GM18511 (cell line): Measurements from ENCODE around the gene EFCAB11.
A peak's percentile ranks its signal among the peaks of the same experiment; 100 is the strongest.

Experiments
- ATAC-seq: cut with Tn5 transposase; IDR thresholded peaks from one replicate; pipeline ENCODE4 v1.9.1; 2021; ENCODE audit warnings: mild to moderate bottlenecking, moderate library complexity; ENCODE audit not compliant: unreplicated experiment

The EFCAB11 gene

DNA sequence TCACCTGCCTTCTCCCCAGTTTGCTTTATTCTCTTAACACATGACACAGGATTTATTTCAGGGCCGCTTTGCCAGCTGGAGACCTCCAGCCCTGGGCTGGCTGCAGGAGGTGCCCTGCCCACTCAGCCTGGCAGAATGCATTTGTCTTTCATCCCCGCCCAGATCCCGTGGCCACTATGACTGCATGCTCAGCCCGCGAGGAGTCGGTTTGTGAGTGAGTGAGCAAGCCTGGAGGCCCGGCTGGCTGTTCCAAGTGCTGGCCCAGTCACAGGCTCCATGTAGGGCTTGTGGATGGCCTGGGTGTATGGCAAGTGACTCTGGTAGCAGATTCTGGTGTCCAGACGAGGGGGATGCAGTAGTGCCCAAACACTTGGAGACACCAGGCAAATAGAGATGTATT lies 3.3 kb upstream of the EFCAB11 start:
- no peak for ATAC-seq

DNA sequence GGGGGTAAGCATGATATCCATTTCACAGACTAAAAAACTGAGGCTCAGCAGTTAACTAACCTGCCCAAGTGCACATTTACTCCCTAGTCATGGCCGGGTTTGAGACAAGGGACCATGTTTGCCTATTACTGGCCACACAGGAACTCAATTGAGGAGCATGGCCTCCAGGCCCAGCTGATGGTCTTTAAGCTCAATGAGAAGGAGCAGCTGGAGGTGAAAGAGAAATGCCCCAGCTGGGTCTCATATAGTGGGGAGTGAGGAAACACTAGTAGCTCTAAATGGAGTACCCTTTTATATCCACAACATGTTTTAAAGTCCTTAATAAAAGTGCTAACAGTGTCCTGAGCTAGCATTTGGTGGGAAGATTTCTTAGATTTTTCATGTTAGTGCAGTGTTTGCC lies 2.8 kb upstream of the EFCAB11 start:
- ATAC-seq: no peak

DNA sequence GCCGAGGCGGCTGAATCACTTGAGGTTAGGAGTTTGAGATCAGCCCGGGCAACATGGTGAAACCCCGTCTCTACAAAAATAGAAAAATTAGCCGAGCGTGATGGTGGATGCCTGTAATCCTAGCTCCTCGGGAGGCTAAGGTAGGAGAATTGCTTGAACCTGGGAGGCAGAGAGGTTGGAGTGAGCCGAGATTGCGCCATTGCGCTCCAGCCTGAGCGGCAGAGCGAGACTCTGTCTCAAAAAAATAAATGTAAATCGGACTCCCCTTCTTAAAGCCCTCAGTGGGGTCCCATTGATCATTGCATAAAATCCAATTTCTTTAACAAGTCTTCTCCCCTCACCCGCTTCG lies 2.1 kb upstream of the EFCAB11 start:
- ATAC-seq: no peak

DNA sequence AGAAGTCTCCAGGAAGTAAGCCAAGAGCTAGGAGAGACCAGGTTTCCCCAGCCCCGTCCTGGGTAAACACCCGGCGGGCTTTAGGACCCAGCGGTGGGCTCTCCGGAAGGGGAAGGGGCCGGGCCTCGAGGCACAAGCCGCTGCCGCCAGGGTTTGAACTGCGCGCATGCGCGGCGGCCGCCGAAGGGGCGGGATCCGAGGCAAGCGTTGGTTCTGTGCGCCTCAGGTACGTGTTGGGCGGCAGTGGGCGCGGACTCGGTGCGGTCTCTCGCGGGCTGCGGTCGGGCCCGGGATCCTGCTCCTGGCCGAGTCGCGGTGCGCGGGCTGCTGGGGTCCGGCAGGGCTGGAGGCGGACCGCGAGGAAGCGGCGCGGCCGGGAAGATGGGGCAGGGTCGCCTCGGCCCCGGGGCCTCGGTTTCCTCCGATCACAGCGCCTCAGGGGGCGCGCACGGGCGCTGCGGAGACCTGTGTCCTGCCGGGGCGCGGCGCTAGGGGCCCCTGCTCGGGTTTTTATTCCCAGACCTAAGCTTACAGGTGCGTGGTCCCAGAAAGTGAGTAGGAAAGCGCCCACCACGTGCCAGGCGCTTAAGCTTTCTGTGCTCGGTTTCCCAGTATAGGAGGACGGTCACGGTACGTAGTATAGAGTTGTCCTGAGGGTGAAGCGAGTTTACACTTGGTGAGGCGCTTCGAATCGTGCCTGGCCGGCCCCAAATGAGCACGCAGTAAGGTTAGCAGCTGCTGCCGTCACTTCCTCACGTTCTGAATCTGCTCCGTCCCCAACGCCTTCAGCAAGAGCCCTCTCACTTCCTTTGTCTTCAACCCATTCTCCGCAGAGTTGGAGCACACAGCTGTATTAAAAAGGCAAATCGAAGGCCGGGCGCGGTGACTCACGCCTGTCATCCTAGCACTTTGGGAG lies 1.5 kb upstream of the EFCAB11 start, which contains the start of gene TDP1:
TDP1 (plus strand) TSS at position 183 of the 916 bp plus-strand sequence. CDS start 7,188 bp downstream, outside the sequence.
- ATAC-seq: peak; percentile 64

DNA sequence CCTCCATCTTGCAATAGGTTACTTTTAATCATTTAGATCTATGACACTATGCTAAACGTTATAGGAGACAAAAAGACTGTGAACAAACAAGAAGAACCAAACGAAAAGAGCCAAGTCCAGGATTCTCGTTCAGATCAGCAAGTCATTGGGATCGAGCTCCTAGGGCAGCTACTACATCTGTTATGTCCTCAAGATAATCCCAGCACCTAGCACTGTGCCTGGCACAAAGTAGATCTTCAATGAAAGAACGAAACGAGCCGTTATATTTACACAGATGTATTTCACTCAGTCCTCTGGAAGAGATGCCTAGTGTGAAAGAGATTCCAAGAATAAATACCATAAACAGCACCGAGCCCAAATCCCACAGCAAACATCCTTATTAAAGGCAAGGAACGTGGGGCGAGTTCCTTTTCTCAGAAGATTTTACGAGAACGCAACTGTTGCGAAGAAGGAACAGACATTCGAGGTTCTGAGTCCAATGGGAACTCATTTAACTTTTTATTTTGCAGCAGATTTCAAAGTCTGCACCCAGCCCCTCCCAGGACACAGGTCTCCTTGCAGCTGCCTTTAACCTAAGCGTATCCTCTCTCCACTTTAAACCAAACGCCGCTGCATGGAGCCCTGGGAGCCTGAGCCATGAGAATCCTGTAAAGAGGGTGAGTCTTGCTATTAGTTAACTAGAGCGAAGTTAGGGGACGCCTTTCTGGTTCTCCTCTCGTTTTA lies 653 bp upstream of the EFCAB11 start:
- peak; percentile 28 for ATAC-seq

DNA sequence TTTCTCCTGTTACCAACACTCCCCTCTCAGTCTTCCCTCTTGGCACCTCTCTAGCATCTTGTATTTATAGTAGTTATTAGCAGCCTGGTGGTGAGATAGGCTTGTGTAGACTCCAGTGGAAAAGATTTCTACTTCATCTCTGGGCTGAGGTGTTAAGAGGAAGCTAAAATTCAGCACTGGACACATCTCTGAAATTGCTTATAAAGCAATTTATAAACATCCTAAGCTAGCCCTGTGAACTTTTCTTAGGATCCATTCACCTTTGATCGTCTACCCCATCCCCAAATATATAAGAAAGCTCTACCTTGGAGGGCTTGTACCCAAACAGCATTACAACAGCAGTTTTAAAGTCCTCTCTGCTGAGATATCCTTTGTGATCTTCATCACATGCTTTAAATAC lies 928 bp downstream of the EFCAB11 start:
- no peak for ATAC-seq

DNA sequence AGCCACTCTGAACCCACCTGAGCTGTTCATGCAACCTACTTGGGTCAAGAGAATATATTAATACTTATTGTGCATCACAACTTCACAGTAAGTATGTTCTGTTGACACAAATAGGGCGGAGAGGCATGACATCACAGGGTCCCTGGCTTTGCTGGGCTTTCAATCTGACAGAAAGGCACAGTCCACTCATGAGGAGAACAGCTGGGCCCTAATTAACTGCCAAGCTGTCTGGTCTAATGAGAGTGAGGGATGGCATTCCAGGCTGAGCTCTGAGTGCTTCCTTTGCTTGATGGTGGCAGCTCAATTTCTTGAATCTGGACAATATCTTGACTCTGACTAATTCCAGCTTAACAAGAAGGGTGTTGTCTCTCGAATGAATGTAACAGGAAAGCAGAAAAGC lies 2.0 kb downstream of the EFCAB11 start:
- no peak for ATAC-seq

DNA sequence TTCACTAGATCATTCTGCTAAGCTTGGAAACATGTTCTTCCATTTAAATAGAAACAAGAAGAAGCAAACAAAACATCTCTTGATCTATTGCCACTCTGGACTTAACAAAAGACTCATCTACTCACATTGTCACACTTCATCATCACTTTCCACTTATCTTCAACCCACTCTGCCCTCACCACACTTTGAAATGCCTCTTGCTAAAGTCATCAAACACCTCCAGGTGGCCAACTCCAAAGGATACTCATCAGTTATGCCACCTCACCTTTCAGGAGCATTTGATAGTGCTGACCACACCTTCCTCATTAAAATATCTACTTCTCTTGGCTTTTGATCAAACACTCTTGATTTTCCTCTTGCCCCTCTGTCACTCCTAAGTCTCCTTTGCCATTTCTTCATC lies 7.2 kb downstream of the EFCAB11 start:
- no peak for ATAC-seq

DNA sequence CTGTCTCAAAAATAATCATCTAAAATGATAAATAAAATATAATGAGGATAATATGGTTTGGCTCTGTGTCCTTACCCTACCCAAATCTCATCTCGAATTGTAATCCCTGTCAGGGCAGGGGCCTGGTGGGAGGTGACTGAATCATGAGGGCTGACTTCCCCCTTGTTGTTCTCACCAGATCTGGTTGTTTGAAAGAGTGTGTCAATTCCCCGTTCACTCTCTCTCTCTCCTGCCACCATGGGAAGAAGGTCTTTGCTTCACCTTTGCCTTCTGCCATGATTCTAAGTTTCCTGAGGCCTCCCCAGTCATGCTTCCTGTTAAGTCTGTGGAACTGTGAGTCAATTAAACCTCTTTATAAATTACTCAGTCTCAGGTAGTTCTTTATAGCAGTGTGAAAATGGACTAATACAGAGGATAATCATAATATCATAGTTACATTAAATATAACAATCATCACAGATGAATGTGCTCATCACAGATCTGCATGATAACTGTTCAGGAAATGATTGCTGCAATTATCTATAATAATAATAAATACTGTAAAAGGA lies 12.6 kb downstream of the EFCAB11 start:
- ATAC-seq: no peak

DNA sequence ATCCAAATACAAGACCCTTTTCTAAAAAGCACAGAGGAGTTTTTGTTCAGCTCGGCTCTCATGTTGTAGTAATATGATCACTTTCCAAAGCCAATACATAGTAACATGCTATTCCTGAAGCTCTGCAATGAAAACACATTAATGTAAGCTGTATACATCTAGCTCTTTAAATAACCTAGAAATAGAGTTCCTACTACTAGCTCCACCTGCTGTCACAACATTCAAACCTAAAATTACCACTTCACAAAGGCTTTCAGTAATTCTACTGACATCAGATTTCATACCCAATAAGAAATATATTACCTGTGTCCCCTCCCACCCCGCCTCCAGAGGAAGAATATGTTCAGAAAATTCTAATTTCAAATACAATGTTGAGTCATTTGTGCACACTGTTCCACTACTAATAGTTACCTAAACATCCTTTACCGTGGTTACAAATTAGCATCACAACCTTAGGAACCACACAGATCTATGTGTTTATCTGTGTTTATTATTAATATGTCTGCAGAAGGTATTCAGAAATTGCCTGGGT lies 17.8 kb downstream of the EFCAB11 start:
- no peak for ATAC-seq

DNA sequence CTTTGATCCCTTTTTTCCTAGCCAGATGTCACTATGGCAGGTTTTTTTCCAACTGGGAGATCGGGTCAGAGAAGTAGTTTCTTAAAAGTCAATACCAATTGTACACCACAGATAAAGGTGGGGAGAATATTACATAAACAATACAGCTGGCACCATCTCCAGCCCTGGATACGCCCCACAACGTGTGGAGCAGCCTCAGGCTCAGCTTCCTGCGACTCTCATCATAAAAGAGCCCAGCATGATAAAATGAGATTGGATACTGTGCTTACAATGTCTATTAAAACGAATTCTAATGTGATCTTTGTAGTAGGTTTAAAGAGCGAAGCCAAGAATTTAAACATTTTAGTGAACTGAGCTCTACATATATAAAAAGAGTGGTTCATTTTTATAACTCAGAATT lies 21.5 kb downstream of the EFCAB11 start:
- no peak for ATAC-seq

DNA sequence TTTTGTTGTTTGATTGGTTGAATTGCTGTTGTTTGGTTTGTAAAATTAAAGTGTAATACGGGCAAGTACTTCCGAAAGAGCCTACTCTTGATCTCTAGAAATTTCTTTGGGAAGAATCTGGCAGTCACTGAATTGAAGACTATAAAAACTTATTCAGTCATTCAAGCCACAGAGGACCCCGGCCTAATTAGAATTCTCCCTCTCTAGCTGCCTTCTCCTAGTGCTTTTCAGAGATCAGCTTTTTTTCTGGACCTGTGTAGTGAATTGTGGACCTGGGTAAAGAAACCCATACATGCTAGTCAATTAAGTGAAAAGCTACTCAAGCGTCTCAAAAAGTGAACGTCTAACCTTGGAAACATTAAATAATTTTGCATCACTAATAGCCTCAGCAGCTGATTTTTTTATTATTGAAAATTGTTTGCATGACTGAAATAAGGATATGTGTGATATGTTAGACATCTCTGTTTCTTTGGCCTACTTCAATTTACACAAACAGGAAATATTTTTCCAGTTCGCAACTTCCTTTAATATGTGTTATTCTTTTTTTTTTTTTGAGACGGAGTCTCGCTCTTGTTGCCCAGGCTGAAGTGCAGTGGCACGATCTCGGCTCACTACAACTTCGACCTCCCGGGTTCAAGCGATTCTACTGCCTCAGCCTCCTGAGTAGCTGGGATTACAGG lies 27.2 kb downstream of the EFCAB11 start:
- ATAC-seq: no peak

DNA sequence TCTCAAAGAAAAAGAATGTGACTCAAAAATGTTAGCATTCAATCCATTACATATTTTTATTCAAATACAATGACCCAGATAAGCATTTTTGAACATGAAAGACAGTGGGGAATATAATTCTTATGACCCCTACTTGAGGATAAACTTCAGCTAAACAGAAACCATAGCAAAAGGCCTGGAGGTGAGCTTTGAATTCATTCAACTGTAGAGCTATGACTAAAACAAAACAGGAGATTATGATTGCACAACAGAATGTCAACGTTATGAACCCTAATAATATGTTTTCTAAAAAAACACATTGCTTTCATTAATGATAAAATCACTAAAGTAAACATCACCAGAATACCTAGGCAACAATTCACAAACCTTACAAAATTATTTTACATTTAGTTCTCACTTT lies 27.8 kb downstream of the EFCAB11 start:
- ATAC-seq: no peak

DNA sequence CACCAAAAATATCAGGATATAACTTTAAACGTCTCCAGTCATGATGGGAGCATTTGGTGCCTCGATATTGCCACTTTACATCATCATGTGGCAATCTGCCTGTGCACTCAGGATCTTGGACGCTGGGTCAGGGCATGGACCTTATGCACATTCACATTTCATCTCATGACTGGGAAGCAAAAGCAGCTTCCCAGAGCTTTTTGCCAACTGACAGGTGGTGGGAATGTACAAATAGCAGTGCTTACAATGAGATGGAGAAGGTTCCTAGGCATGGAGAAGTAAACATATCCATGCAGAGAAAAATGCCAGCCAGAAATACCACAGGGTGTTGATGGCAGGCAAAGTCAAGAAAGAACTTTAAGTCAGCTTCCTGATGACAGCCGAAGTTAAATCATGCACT lies 30.3 kb downstream of the EFCAB11 start:
- ATAC-seq: no peak

DNA sequence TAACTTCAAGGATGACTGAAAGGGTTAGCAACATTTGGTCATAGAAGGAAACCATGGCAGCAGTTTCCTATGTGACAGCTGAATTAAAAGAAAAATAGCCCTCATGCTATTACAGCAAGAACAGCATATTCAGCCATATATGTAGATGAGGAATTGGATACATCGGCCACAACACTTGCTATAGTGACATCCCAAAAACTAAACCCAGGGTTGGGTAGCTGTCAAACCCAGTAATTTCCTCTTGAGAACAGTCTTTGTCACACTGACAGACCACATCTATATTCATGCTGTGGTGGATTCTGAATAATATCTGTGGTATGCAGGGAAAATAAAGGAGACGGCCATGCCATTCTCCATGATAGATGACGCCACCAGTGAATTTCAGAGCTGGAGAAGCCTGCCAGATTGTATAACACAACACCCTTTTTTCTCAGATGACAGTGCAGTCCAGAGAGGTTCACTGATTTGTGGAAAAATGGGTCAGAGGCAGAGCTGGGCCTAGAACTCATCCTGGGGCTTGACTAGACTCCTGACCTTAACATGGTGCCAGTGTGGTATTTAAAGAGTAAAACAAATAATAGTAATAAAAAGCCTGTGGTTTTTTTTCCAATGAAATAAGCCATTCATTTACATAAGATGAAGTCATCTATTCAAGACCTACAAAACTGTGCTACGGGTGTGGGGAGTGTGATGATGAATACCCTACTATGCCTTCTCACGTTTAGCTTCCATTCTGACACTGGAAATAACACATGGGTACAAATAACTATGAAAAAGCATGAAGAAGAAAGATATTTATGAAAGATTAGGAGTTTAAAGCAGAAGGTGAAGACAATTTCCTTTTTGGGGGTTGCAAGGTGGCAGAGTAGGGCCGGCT lies 32.3 kb downstream of the EFCAB11 start:
- ATAC-seq: no peak

DNA sequence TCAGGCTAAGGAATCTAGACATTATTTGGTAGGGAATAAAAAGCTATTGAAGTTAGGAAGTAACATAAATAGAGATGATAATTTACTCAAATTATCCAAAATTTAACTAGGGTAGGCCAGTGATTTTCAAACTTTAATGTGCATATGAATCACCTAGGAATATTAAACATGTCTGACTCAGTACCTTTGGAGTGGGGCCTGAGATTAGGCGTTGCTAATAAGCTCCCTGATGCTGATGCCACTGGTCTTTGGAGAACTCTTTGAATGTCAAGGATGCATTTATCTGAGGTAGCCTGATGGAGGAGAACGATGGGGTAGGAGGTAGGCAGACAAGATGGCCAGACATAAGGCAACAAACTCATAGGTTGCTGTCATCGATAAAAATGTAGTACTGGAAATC lies 33.2 kb downstream of the EFCAB11 start:
- ATAC-seq: no peak

DNA sequence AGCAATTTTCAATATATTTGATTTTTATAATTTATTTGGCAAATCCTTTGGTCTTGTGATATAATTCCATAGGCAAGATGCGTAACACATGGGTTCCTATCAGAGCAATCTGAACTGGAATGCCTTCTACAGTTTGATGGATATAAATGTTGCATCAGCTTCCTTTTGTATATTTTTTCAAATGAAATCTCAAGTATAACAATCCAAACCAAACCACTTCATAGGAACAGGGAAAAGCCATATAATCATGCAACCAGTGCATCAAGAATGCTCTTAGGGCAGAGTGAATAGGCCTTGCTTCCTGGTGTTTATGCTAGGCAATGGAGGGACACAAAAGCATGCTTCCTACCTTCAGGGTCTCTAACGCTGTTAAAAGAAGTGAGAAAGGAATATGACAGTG lies 34.5 kb downstream of the EFCAB11 start:
- no peak for ATAC-seq

DNA sequence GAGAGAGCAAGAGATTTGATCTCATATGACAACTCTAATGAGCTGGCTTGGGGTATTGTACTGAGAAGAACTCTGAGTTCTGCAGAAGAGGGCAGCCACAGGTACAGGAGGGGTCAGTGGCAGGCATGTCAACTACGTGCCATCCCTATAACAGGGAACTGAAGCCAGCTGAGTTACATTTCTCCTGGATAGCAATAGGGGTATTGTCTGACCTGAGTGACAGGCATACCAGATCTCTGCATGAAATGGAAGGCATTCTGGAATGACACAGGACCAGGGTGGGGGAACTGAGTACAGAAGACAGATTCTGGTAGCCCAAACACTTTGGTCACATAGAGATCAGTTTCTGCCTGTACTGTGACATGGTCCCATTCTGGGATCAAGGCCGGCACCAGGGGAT lies 35.8 kb downstream of the EFCAB11 start:
- ATAC-seq: no peak

DNA sequence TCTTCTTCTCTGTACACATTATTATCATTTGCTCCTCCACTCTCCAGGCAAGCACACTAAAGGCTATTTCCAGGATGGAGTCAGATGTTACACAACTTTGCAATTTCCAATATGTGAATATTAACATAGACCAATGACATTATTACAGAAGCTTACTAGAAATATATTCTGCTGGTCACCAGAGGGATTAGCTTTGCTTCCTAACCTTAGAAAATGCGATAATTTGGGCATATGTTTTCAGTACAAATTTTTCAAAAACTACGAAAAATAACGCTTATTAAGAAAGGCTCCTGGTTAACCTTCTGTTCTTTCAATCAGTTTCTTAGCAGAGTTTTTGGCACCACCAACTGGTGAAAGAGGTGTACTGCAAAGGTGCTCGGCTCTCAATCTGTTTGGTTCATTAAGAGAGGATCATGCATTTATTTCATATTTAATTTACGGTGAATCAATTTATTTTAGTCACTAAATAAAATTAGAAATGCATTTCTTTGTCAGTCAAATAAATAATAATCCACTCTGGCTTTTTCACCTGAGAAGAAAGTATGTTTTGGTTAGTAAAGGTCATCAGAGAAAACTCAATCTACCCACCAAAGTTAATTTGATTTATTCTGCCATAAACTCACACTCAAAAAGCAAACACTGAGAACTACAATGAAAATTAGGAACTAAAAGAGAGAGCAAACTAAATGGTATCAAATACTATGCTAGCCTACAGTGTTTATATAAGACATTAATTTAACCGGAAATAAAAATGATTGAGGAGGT lies 39.2 kb downstream of the EFCAB11 start:
- peak; percentile 68 for ATAC-seq
